HG03280 (cell line): ENCODE data around the gene POM121C.
"Not testable (repeated sequence)": the region's sequence is repeated elsewhere in the genome, so short reads cannot be mapped to it uniquely, and the experiment has no call there.

Experiments
- ATAC-seq: cut with Tn5 transposase; IDR thresholded peaks from one replicate; pipeline ENCODE4 v1.9.1; 2021; ENCODE audit warnings: mild to moderate bottlenecking, moderate library complexity; ENCODE audit not compliant: unreplicated experiment

POM121C gene

GRCh38 chr7:75397865-75398264 is 88.2 kb downstream of the POM121C start:
- ATAC-seq: not testable (repeated sequence)

- ATAC-seq: not testable (repeated sequence)
These were observed 90.8 kb downstream of the POM121C start, which contains the start of gene TRIM73 for GRCh38 chr7:75395329-75395728. TRIM73 (plus strand) TSS chr7:75395629; CDS start chr7:75398934, 3,305 bp downstream.

GRCh38 chr7:75393194-75393593 is 92.9 kb downstream of the POM121C start:
- not testable (repeated sequence) for ATAC-seq

GRCh38 chr7:75374519-75375317 is 111.4 kb downstream of the POM121C start:
- not testable (repeated sequence) for ATAC-seq

- not testable (repeated sequence) for ATAC-seq
These were observed 112.0 kb downstream of the POM121C start for GRCh38 chr7:75374144-75374518.

- not testable (repeated sequence) for ATAC-seq
These were observed 118.8 kb downstream of the POM121C start for GRCh38 chr7:75367313-75367712.
